ENCODE data around the gene NINJ1.

The NINJ1 gene

DNA sequence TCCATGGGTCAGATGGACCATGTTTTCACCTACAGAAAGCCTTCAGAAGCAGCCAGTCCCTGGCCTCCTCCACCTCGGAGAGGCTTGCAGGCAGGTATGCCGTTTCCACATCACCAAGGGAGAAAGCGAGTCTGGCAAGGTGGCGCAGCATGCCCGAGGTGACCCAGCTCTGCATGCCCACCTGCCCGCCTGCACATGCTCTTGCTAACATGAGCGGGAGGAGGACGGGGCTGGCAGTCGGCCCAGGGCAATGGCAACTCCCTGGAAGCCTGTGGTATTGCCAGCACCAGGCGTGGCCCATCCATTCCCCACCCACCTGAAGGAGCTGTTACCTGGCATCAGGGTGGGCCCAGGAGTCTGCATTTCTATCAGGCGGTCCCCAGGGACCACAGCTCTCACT is 3.3 kb upstream of the NINJ1 start:
- H2BK120ac ChIP-seq (ENCODE audit: insufficient read depth, low read length, poor library complexity), result no peak overlapping the region

DNA sequence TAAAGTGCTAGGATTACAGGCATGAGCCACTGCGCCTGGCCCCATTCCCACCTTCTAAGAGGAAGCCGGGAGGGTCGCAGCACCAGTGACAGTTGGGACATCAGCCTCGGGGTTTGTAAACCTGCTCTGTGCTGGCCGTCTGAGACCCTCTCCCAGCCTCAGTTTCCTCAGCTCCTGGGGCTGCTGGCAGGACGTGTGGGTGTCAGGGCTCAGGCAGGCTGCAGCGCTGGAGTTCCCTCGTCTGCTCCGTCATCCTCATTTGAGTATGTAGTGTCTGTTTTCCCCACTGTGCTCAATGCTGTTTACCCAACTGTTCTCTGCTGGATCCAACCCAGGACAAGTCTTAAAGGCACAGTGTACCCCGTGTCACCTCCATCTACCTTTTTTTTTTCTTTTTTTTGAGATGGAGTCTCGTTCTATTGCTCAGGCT is 2.0 kb upstream of the NINJ1 start:
- H3K27ac ChIP-seq (ENCODE audit: low read depth, low read length), result no peak overlapping the region
- H2BK120ac ChIP-seq (ENCODE audit: insufficient read depth, low read length, poor library complexity), result no peak overlapping the region
- no peak overlapping the region for H3K23ac ChIP-seq (ENCODE audit: low read length)
- no peak overlapping the region for H2AFZ ChIP-seq (ENCODE audit: insufficient read depth, low read length, poor library complexity)
- no peak overlapping the region for H2BK12ac ChIP-seq (ENCODE audit: low read length)
- no peak overlapping the region for H3K4me2 ChIP-seq (ENCODE audit: low read length)
- H3K79me1 ChIP-seq (ENCODE audit: low read length), result peaks cover 17% of the 10 kb centered on the region
- no peaks in the 10 kb centered on the region for H3K27me3 ChIP-seq (ENCODE audit: insufficient read depth, low read length)
- H4K8ac ChIP-seq (ENCODE audit: low read depth, low read length), result no peak overlapping the region
- peaks cover 5% of the 10 kb centered on the region for H3K9me3 ChIP-seq (ENCODE audit: insufficient read depth, low read depth, low read length)
- H3K4ac ChIP-seq (ENCODE audit: low read depth, low read length), result no peak overlapping the region
- no peaks in the 10 kb centered on the region for H3K36me3 ChIP-seq (ENCODE audit: control insufficient read depth in 1 of 2, insufficient read depth in 2 of 2, low read length in 2 of 2)
- peaks cover 15 to 20% of the 10 kb centered on the region in 2 experiments for H3K4me1 ChIP-seq (ENCODE audit: control insufficient read depth in 1 of 2, insufficient read depth in 2 of 2, low read length in 2 of 2)
- no peak overlapping the region for H3K9ac ChIP-seq (ENCODE audit: low read length)
- H4K91ac ChIP-seq (ENCODE audit: low read depth, low read length), result no peak overlapping the region
- no peak for DNase-seq
- H4K12ac ChIP-seq (ENCODE audit: low read depth, low read length), result no peak overlapping the region
- H2AK5ac ChIP-seq (ENCODE audit: low read length), result no peak overlapping the region
- no peak overlapping the region for H2BK5ac ChIP-seq (ENCODE audit: low read depth, low read length, poor library complexity)
- no peak overlapping the region for H3K14ac ChIP-seq (ENCODE audit: low read length)
- H3K79me2 ChIP-seq (ENCODE audit: control insufficient read depth, insufficient read depth, low read length, poor library complexity), result peaks cover 10% of the 10 kb centered on the region
- no CpG with 5 or more reads among the region's 11 CpGs for WGBS (ENCODE audit: extremely low coverage, insufficient coverage, insufficient read length)
- no peak overlapping the region for H3K18ac ChIP-seq (ENCODE audit: low read length)
- no peak overlapping the region for H3K4me3 ChIP-seq (ENCODE audit: low read depth, low read length)

More for the DNA sequence above, 3.3 kb upstream of the NINJ1 start:
- H2AFZ ChIP-seq (ENCODE audit: insufficient read depth, low read length, poor library complexity), result no peak overlapping the region
- H4K12ac ChIP-seq (ENCODE audit: low read depth, low read length), result no peak overlapping the region
- no peaks in the 10 kb centered on the region for H3K27me3 ChIP-seq (ENCODE audit: insufficient read depth, low read length)
- no peak overlapping the region for H3K27ac ChIP-seq (ENCODE audit: low read depth, low read length)
- H3K79me2 ChIP-seq (ENCODE audit: control insufficient read depth, insufficient read depth, low read length, poor library complexity), result peaks cover 10% of the 10 kb centered on the region
- no peak overlapping the region for H4K91ac ChIP-seq (ENCODE audit: low read depth, low read length)
- H3K4ac ChIP-seq (ENCODE audit: low read depth, low read length), result no peak overlapping the region
- no peak overlapping the region for H2BK12ac ChIP-seq (ENCODE audit: low read length)
- H3K18ac ChIP-seq (ENCODE audit: low read length), result no peak overlapping the region
- no CpG with 5 or more reads among the region's 11 CpGs for WGBS (ENCODE audit: extremely low coverage, insufficient coverage, insufficient read length)
- H3K4me1 ChIP-seq (ENCODE audit: control insufficient read depth in 1 of 2, insufficient read depth in 2 of 2, low read length in 2 of 2), result peaks cover 11 to 15% of the 10 kb centered on the region in 2 experiments
- no peak overlapping the region for H3K4me2 ChIP-seq (ENCODE audit: low read length)
- no peak overlapping the region for H3K14ac ChIP-seq (ENCODE audit: low read length)
- no peak overlapping the region for H3K23ac ChIP-seq (ENCODE audit: low read length)
- no peak for DNase-seq
- no peak overlapping the region for H3K9ac ChIP-seq (ENCODE audit: low read length)
- H3K4me3 ChIP-seq (ENCODE audit: low read depth, low read length), result no peak overlapping the region
- H3K79me1 ChIP-seq (ENCODE audit: low read length), result peaks cover 15% of the 10 kb centered on the region
- H3K36me3 ChIP-seq (ENCODE audit: control insufficient read depth in 1 of 2, insufficient read depth in 2 of 2, low read length in 2 of 2), result no peaks in the 10 kb centered on the region
- H2AK5ac ChIP-seq (ENCODE audit: low read length), result no peak overlapping the region
- H3K9me3 ChIP-seq (ENCODE audit: insufficient read depth, low read depth, low read length), result peaks cover 2% of the 10 kb centered on the region
- H4K8ac ChIP-seq (ENCODE audit: low read depth, low read length), result no peak overlapping the region
- H2BK5ac ChIP-seq (ENCODE audit: low read depth, low read length, poor library complexity), result no peak overlapping the region

DNA sequence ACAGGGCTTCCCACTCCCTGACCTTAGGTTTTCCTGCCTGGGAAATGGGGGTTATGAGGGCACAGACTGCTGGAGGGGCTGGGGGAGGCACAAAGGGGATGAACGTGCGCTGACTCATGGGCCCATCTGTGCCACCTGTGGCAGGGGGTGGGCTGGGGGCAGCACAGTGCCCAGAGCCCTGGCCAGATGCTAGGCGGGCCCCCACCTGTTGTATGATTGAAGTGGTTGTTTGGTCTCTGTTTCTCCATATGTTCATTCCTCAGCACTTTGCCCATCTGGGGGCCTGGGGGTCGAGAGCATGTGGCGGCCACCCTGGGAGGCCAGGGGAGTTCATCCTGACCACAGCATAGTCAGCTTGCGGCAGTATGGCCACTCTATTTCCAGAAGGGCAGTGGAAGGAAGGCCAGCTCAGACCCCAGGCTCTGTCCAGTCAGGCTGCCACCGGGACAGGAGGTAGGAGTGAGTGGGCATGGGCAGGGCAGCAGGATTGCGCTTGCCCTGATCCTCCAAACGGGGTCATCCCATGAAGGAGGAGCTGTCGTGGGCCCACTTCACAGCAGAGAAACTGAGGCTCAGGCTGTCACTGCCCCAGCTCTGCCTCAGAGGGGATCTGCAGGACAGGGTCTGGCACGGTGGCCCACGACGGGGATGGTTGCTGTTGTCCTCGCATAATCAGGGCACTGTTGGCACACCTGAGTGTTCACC is 841 bp upstream of the NINJ1 start:
- Histone ChIP-seq H3K4ac (ENCODE audit: low read depth, low read length) (no peak overlapping the region), H3K27me3 (ENCODE audit: insufficient read depth, low read length) (no peaks in the 10 kb centered on the region), H3K9ac (ENCODE audit: low read length) (peak overlapping the region; percentile 86), H4K91ac (ENCODE audit: low read depth, low read length) (peak overlapping the region; percentile 74), H2BK120ac (ENCODE audit: insufficient read depth, low read length, poor library complexity) (peak overlapping the region; percentile 65), H2BK5ac (ENCODE audit: low read depth, low read length, poor library complexity) (no peak overlapping the region), H3K36me3 (ENCODE audit: control insufficient read depth in 1 of 2, insufficient read depth in 2 of 2, low read length in 2 of 2) (no peaks in the 10 kb centered on the region), H3K18ac (ENCODE audit: low read length) (peak overlapping the region; percentile 91), H2AFZ (ENCODE audit: insufficient read depth, low read length, poor library complexity) (peak overlapping the region; percentile 59), H3K14ac (ENCODE audit: low read length) (peak overlapping the region; percentile 90), H3K9me3 (ENCODE audit: insufficient read depth, low read depth, low read length) (peaks cover 5% of the 10 kb centered on the region), H3K79me2 (ENCODE audit: control insufficient read depth, insufficient read depth, low read length, poor library complexity) (peaks cover 10% of the 10 kb centered on the region), H3K79me1 (ENCODE audit: low read length) (peaks cover 17% of the 10 kb centered on the region), H4K8ac (ENCODE audit: low read depth, low read length) (peak overlapping the region; percentile 78), H4K12ac (ENCODE audit: low read depth, low read length) (peak overlapping the region; percentile 33), H3K4me2 (ENCODE audit: low read length) (peak overlapping the region; percentile 94), H3K27ac (ENCODE audit: low read depth, low read length) (no peak overlapping the region), H3K4me1 (ENCODE audit: control insufficient read depth in 1 of 2, insufficient read depth in 2 of 2, low read length in 2 of 2) (peaks cover 19 to 20% of the 10 kb centered on the region in 2 experiments), H3K23ac (ENCODE audit: low read length) (no peak overlapping the region), H2AK5ac (ENCODE audit: low read length) (no peak overlapping the region), H3K4me3 (ENCODE audit: low read depth, low read length) (peak overlapping the region; percentile 69), H2BK12ac (ENCODE audit: low read length) (peak overlapping the region; percentile 9)
- no CpG with 5 or more reads among the region's 14 CpGs for WGBS (ENCODE audit: extremely low coverage, insufficient coverage, insufficient read length)
- no peak for DNase-seq

DNA sequence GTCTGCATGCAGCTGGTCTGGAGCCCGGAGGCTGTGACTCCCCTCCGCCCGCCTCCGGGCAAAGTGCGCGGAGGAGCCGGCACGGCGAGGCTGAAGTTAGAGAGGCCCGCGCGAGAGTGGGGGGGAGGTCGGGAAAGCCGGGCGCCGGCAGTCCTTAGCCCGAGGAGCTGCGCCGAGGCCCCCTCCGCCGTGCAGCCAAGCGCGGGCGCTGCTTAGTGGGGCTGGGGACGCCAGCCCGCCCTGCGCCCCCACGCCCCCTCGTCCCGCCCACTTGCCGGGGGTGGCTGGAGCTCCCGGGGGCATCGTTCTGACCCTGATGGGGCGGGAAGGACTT is 403 bp downstream of the NINJ1 start:
- H3K79me1 ChIP-seq (ENCODE audit: low read length), result peaks cover 17% of the 10 kb centered on the region
- H4K8ac ChIP-seq (ENCODE audit: low read depth, low read length), result peak overlapping the region; percentile 73
- peak; percentile 87 to 94 for DNase-seq
- H3K18ac ChIP-seq (ENCODE audit: low read length), result peak overlapping the region; percentile 79
- peak overlapping the region; percentile 72 for H3K9ac ChIP-seq (ENCODE audit: low read length)
- no peaks in the 10 kb centered on the region for H3K36me3 ChIP-seq (ENCODE audit: control insufficient read depth in 1 of 2, insufficient read depth in 2 of 2, low read length in 2 of 2)
- H3K14ac ChIP-seq (ENCODE audit: low read length), result peak overlapping the region; percentile 87
- H3K23ac ChIP-seq (ENCODE audit: low read length), result no peak overlapping the region
- peaks cover 19 to 20% of the 10 kb centered on the region in 2 experiments for H3K4me1 ChIP-seq (ENCODE audit: control insufficient read depth in 1 of 2, insufficient read depth in 2 of 2, low read length in 2 of 2)
- no CpG with 5 or more reads among the region's 34 CpGs for WGBS (ENCODE audit: extremely low coverage, insufficient coverage, insufficient read length)
- peaks cover 10% of the 10 kb centered on the region for H3K79me2 ChIP-seq (ENCODE audit: control insufficient read depth, insufficient read depth, low read length, poor library complexity)
- H3K27me3 ChIP-seq (ENCODE audit: insufficient read depth, low read length), result no peaks in the 10 kb centered on the region
- H4K91ac ChIP-seq (ENCODE audit: low read depth, low read length), result peak overlapping the region; percentile 84
- H2BK120ac ChIP-seq (ENCODE audit: insufficient read depth, low read length, poor library complexity), result peak overlapping the region; percentile 57
- peak overlapping the region; percentile 66 for H4K12ac ChIP-seq (ENCODE audit: low read depth, low read length)
- H3K27ac ChIP-seq (ENCODE audit: low read depth, low read length), result peak overlapping the region; percentile 52
- H3K4me2 ChIP-seq (ENCODE audit: low read length), result peak overlapping the region; percentile 94
- H2AFZ ChIP-seq (ENCODE audit: insufficient read depth, low read length, poor library complexity), result peak overlapping the region; percentile 61
- peak overlapping the region; percentile 44 for H2BK5ac ChIP-seq (ENCODE audit: low read depth, low read length, poor library complexity)
- H2AK5ac ChIP-seq (ENCODE audit: low read length), result no peak overlapping the region
- H2BK12ac ChIP-seq (ENCODE audit: low read length), result no peak overlapping the region
- peak overlapping the region; percentile 86 for H3K4me3 ChIP-seq (ENCODE audit: low read depth, low read length)
- H3K9me3 ChIP-seq (ENCODE audit: insufficient read depth, low read depth, low read length), result peaks cover 5% of the 10 kb centered on the region
- peak overlapping the region; percentile 56 for H3K4ac ChIP-seq (ENCODE audit: low read depth, low read length)
